Esophagus squamous epithelium (tissue), 5 donors: ENCODE measurements around the gene GALNT17. TPM values are rescaled to one million over a fixed set of nuclear protein-coding genes. Genes with fewer than 3 reads are reported as not detected.

Experiments
- DNase-seq: peaks from one replicate; lab custom pipeline; 2025; lab: John Stamatoyannopoulos, UW
- H3K27ac ChIP-seq, 4 donors: fragments of 200-600 bp; sonication (generic); one replicate each; pipeline ENCODE4 v1.5.1; 2016 to 2019; ENCODE audit warnings: mild to moderate bottlenecking in 1 of 4
- H3K27me3 ChIP-seq, 4 donors: fragments of 200-600 bp; sonication (generic); 1 replicate in 3 of 4; 2 replicates in 1 of 4; pipeline versions ENCODE4 v1.5.1 to v1.6.0; 2017 to 2021; ENCODE audit warnings: antibody characterized with exemption in 1 of 4
- H3K36me3 ChIP-seq, 3 donors: fragments of 200-600 bp; sonication (generic); one replicate each; pipeline ENCODE4 v1.5.1; 2016 to 2019
- H3K4me1 ChIP-seq, 3 donors: fragments of 200-600 bp; sonication (generic); one replicate each; pipeline ENCODE4 v1.5.1; 2017 to 2019
- H3K4me3 ChIP-seq, 4 donors: fragments of 200-600 bp; sonication (generic); 1 replicate in 3 of 4; 2 replicates in 1 of 4; pipeline ENCODE4 v1.5.1; 2016 to 2019; ENCODE audit warnings: mild to moderate bottlenecking in 2 of 4, moderate library complexity in 1 of 4
- H3K9me3 ChIP-seq, 3 donors: fragments of 200-600 bp; sonication (generic); one replicate each; pipeline ENCODE4 v1.5.1; 2016 to 2019
- CTCF ChIP-seq, 6 experiments: fragments of 450-650 bp in 4 of 6; fragments of 200-600 bp in 2 of 6; sonication (generic) in 2 of 6; IDR thresholded peaks; one replicate each; pipeline ENCODE4 v1.5.1; 2016 to 2019; ENCODE audit warnings: antibody characterized with exemption in 6 of 6, mild to moderate bottlenecking in 4 of 6, moderate library complexity in 4 of 6
- POLR2A ChIP-seq, 4 donors: fragments of 450-650 bp; IDR thresholded peaks; one replicate each; pipeline ENCODE4 v1.6.1; 2017; ENCODE audit warnings: antibody characterized with exemption in 4 of 4, mild to moderate bottlenecking in 4 of 4, moderate library complexity in 3 of 4
- WGBS, 2 donors: methylation state at CpG; one replicate each; pipeline ENCODE4 v1.1.5; 2018; 5-methylcytosine and 5-hydroxymethylcytosine counted together
- intact Hi-C: fragments of 100-400 bp; cut with DNase I; formaldehyde crosslinking; loops from one replicate; pipeline ENCODE4 v1.15.0; 2022
- small RNA-seq, 4 donors: library from RNA; depleted of rRNA; stranded (forward); fragments of <200 nt; gene quantifications; one replicate each; pipeline ENCODE3, GENCODE V24; 2016
- total RNA-seq, 4 donors: library from RNA; depleted of rRNA; stranded (reverse); fragments of >200 nt; gene quantifications; one replicate each; pipeline ENCODE4 v1.1.0, GENCODE V29; 2016
- donor health status: DM: yes; HTN: yes; CAD: no.

The GALNT17 gene
- total RNA-seq, 4 donors from 2014 or later: 1.6 to 22.1 (median 2.5) TPM

GRCh38 chr7:71753236-71753635 is 621.3 kb downstream of the GALNT17 start:
- WGBS, 2 donors: 91 to 95% methylated on average over 2 of the region's 2 CpGs

GRCh38 chr7:71753956-71754664 is 622.2 kb downstream of the GALNT17 start:
- H3K27ac ChIP-seq: no peak overlapping the region
- H3K27me3 ChIP-seq: peaks cover 0 to 35% (median 0%) of the 10 kb centered on the region in 4 donors
- H3K4me3 ChIP-seq: no peak overlapping the region
- intact Hi-C loops: no loop called here
- H3K36me3 ChIP-seq: no peaks in the 10 kb centered on the region
- TF ChIP-seq POLR2A (IDR thresholded peaks at IDR 0.05) (no peak), CTCF (IDR thresholded peaks at IDR 0.05) (no peak)
- DNase-seq: no peak
- no peaks in the 10 kb centered on the region for H3K9me3 ChIP-seq
- H3K4me1 ChIP-seq: peaks cover 0 to 8% (median 0%) of the 10 kb centered on the region in 3 donors
- 47 to 55% methylated on average over 9 of the region's 9 CpGs for WGBS, 2 donors

More at GRCh38 chr7:71753236-71753635, 621.3 kb downstream of the GALNT17 start:
- intact Hi-C loops: no loop called here
- Histone ChIP-seq H3K36me3 (no peaks in the 10 kb centered on the region), H3K9me3 (peaks cover 0 to 2% (median 0%) of the 10 kb centered on the region in 3 donors), H3K4me3 (no peak overlapping the region), H3K4me1 (peaks cover 0 to 8% (median 0%) of the 10 kb centered on the region in 3 donors), H3K27ac (no peak overlapping the region), H3K27me3 (peaks cover 0 to 35% (median 0%) of the 10 kb centered on the region in 4 donors)
- TF ChIP-seq CTCF (IDR thresholded peaks at IDR 0.05) (no peak), POLR2A (IDR thresholded peaks at IDR 0.05) (no peak)
- DNase-seq: no peak

GRCh38 chr7:71754828-71755227 is 622.9 kb downstream of the GALNT17 start:
- H3K9me3 ChIP-seq: no peaks in the 10 kb centered on the region
- H3K27ac ChIP-seq: no peak overlapping the region
- no peak for DNase-seq
- TF ChIP-seq CTCF (IDR thresholded peaks at IDR 0.05) (no peak), POLR2A (IDR thresholded peaks at IDR 0.05) (no peak)
- H3K4me3 ChIP-seq: no peak overlapping the region
- peaks cover 0 to 8% (median 0%) of the 10 kb centered on the region in 3 donors for H3K4me1 ChIP-seq
- WGBS, 2 donors: 65 to 70% methylated on average over 2 to 4 of the region's 4 CpGs
- H3K36me3 ChIP-seq: no peaks in the 10 kb centered on the region
- H3K27me3 ChIP-seq: peaks cover 0 to 35% (median 0%) of the 10 kb centered on the region in 4 donors
- intact Hi-C loops: no loop called here

- no peak for DNase-seq
- no peak for TF ChIP-seq CTCF (IDR thresholded peaks at IDR 0.05)
- TF ChIP-seq POLR2A (IDR thresholded peaks at IDR 0.05): no peak
- no peak overlapping the region for H3K27ac ChIP-seq
- H3K4me1 ChIP-seq: no peaks in the 10 kb centered on the region
- intact Hi-C loops: no loop called here
- H3K9me3 ChIP-seq: peaks cover 0 to 10% (median 4%) of the 10 kb centered on the region in 3 donors
- no peak overlapping the region for H3K4me3 ChIP-seq
- H3K27me3 ChIP-seq: no peaks in the 10 kb centered on the region
- H3K36me3 ChIP-seq: no peaks in the 10 kb centered on the region
Observed at GRCh38 chr7:71761336-71761735, 629.4 kb downstream of the GALNT17 start.

Small RNA genes lying within 50 kb of the gene (small RNA-seq; reads per million reads assigned to genes)
- 0 reads per million in 4 donors for gene MIR3914-1
- gene RN7SKP75: 0 reads per million in 4 donors
